Measurements from ENCODE around the gene TNFRSF12A. TPM values are rescaled to one million over a fixed set of nuclear protein-coding genes. Genes with fewer than 3 reads are reported as not detected.

The TNFRSF12A gene
- total and polyA plus RNA-seq, 9 of the 15 experiments (the other 6 are each of a cell fraction or from before 2014, with no cell fraction given) = 0.41 to 61.8 (median 26.5) TPM

DNA sequence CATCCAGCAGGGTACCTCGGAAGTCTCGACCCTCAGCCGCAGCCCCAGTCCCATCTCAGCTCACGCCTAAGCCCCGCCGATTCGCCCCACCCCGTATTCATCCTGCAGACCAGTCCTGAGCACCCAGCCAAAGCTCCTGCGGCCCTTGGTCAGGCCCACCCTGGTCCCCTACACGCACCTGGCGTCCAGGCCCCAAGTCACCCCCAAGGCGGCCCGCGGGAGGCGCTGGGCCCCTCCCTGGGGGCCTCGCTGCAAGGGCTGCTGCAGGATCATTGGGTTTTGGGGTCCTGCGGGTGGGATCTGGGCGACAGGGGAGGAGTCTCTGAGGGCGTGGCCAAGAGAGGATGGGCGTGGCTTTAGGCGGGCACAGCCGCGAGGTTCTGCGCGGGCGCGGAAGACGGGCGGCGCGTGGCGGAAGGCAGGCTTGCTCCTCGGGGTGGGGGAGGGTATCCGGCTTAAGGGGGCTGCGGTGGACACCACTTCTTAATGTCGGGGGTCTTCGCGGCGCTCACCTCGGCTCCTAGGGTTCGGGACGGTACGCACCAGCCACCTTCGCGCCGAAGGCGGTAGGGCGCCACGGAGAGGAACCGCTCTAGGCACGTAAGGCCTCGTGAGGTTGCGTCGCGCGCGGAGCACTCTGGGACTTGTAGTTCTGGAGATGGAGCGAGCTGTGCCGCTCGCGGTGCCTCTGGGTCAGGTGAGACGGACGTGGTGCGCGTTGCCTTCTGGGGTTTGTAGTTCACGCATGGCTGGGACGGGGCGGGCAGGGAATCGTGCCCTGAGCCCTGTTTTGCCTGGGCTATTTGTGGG lies 3.7 kb downstream of the TNFRSF12A start, which contains the start of the genes HCFC1R1 and THOC6 (continued):
- TF ChIP-seq MTA1 (IDR thresholded peaks at IDR 0.05; ENCODE audit: borderline replicate concordance) (0 out of 2 replicates have a peak, but pooled peaks have one; percentile 23), FOXJ2 (tag; IDR thresholded peaks at IDR 0.05) (no peak), CBX3 (IDR thresholded peaks at IDR 0.05; ENCODE audit: borderline replicate concordance in 1 of 2, low read length in 2 of 2) (peak in 1 of 2 experiments; percentile 58; a peak in 1 of 3 replicates), ELF2 (CRISPR knock-in tag; IDR thresholded peaks at IDR 0.05) (0 out of 2 replicates have a peak, but pooled peaks have one; percentile 25), ADNP (tag; IDR thresholded peaks at IDR 0.05) (no peak), BRD4 (IDR thresholded peaks at IDR 0.05) (no peak), MYC (IDR thresholded peaks at IDR 0.05; ENCODE audit: low read depth, low read length) (peak; percentile 97), MYC (CRISPR knock-in tag; IDR thresholded peaks at IDR 0.05; ENCODE audit: borderline replicate concordance, low read depth) (peak; percentile 85; the same call in 1 of the 2 replicates), NEUROD1 (IDR thresholded peaks at IDR 0.05; ENCODE audit: borderline replicate concordance, low read depth, low read length, partially characterized antibody) (peak; percentile 47), ZNF644 (tag; IDR thresholded peaks at IDR 0.05; ENCODE audit: low read depth) (no peak), ZNF347 (CRISPR knock-in tag; IDR thresholded peaks at IDR 0.05; ENCODE audit: low read depth) (no peak), NCOA1 (IDR thresholded peaks at IDR 0.05; ENCODE audit: low read depth) (no peak), GATAD2A (IDR thresholded peaks at IDR 0.05) (no peak), PHF20 (IDR thresholded peaks at IDR 0.05; ENCODE audit: partially characterized antibody) (peak; percentile 25), ZBTB49 (CRISPR knock-in tag; IDR thresholded peaks at IDR 0.05; ENCODE audit: borderline replicate concordance) (no peak), PHF8 (IDR thresholded peaks at IDR 0.05; ENCODE audit: borderline replicate concordance, low read length) (peak; percentile 92), ZEB2 (IDR thresholded peaks at IDR 0.05) (no peak), ZNF699 (CRISPR knock-in tag; IDR thresholded peaks at IDR 0.05; ENCODE audit: insufficient replicate concordance) (no peak), FOXA3 (CRISPR knock-in tag; conservative IDR thresholded peaks at IDR 0.05 in 1 of 2, IDR thresholded peaks at IDR 0.05 in 1 of 2) (no peak)
- TF ChIP-seq, protein P1, sequence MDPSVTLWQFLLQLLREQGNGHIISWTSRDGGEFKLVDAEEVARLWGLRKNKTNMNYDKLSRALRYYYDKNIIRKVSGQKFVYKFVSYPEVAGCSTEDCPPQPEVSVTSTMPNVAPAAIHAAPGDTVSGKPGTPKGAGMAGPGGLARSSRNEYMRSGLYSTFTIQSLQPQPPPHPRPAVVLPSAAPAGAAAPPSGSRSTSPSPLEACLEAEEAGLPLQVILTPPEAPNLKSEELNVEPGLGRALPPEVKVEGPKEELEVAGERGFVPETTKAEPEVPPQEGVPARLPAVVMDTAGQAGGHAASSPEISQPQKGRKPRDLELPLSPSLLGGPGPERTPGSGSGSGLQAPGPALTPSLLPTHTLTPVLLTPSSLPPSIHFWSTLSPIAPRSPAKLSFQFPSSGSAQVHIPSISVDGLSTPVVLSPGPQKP (CRISPR knock-in tag; IDR thresholded peaks at IDR 0.05) = no peak
- TF ChIP-seq, protein P2, sequence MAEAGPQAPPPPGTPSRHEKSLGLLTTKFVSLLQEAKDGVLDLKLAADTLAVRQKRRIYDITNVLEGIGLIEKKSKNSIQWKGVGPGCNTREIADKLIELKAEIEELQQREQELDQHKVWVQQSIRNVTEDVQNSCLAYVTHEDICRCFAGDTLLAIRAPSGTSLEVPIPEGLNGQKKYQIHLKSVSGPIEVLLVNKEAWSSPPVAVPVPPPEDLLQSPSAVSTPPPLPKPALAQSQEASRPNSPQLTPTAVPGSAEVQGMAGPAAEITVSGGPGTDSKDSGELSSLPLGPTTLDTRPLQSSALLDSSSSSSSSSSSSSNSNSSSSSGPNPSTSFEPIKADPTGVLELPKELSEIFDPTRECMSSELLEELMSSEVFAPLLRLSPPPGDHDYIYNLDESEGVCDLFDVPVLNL (CRISPR knock-in tag; IDR thresholded peaks at IDR 0.05; ENCODE audit: low read depth) = no peak
- TF ChIP-seq, protein P3, sequence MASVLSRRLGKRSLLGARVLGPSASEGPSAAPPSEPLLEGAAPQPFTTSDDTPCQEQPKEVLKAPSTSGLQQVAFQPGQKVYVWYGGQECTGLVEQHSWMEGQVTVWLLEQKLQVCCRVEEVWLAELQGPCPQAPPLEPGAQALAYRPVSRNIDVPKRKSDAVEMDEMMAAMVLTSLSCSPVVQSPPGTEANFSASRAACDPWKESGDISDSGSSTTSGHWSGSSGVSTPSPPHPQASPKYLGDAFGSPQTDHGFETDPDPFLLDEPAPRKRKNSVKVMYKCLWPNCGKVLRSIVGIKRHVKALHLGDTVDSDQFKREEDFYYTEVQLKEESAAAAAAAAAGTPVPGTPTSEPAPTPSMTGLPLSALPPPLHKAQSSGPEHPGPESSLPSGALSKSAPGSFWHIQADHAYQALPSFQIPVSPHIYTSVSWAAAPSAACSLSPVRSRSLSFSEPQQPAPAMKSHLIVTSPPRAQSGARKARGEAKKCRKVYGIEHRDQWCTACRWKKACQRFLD (CRISPR knock-in tag; IDR thresholded peaks at IDR 0.05) = peak; percentile 82; the same call in 1 of the 2 replicates

Measured in K562 (cell line).